Stimulated activated CD8-positive, alpha-beta memory T cell treated with anti-CD3 and anti-CD28 coated beads, Interleukin-15, amount 100 ng/mL, for 24 hours (primary cell): ENCODE data around the gene ACYP1.

ENCODE experiments used
- DNase-seq: peaks from one replicate; pipeline ENCODE4 v3.0.0-alpha.2; 2020; ENCODE audit warnings: low read depth

ACYP1 gene

GRCh38 chr14:75063491-75064204, at the start of gene ACYP1:
Gene ACYP1 (minus strand): TSS chr14:75064024. CDS start chr14:75063553, 471 bp downstream.
- DNase-seq = peak; percentile 75

GRCh38 chr14:75109877-75110276, 46.1 kb upstream of the ACYP1 start:
- no peak for DNase-seq

- no peak for DNase-seq
Observed at GRCh38 chr14:75107186-75107585, 43.4 kb upstream of the ACYP1 start.

GRCh38 chr14:75101491-75101890, 37.7 kb upstream of the ACYP1 start:
- no peak for DNase-seq

- no peak for DNase-seq
Observed at GRCh38 chr14:75098682-75099081, 34.9 kb upstream of the ACYP1 start.

- DNase-seq = no peak
Observed at GRCh38 chr14:75098212-75098611, 34.4 kb upstream of the ACYP1 start.

- no peak for DNase-seq
Observed at GRCh38 chr14:75096959-75097358, 33.1 kb upstream of the ACYP1 start.

- DNase-seq = no peak
Observed at GRCh38 chr14:75095690-75096089, 31.9 kb upstream of the ACYP1 start.

GRCh38 chr14:75094896-75095295, 31.1 kb upstream of the ACYP1 start:
- DNase-seq = no peak

GRCh38 chr14:75092698-75093097, 28.9 kb upstream of the ACYP1 start:
- no peak for DNase-seq

- DNase-seq = no peak
Observed at GRCh38 chr14:75091251-75091650, 27.4 kb upstream of the ACYP1 start.

- no peak for DNase-seq
Observed at GRCh38 chr14:75090353-75090752, 26.5 kb upstream of the ACYP1 start.

- no peak for DNase-seq
Observed at GRCh38 chr14:75088566-75089373, 24.9 kb upstream of the ACYP1 start.

- no peak for DNase-seq
Observed at GRCh38 chr14:75088153-75088552, 24.3 kb upstream of the ACYP1 start.

- no peak for DNase-seq
Observed at GRCh38 chr14:75084513-75084912, 20.7 kb upstream of the ACYP1 start.

GRCh38 chr14:75083271-75083670, 19.4 kb upstream of the ACYP1 start:
- no peak for DNase-seq

- no peak for DNase-seq
Observed at GRCh38 chr14:75081660-75082229, 17.9 kb upstream of the ACYP1 start.

- no peak for DNase-seq
Observed at GRCh38 chr14:75079521-75079920, 15.7 kb upstream of the ACYP1 start.

- no peak for DNase-seq
Observed at GRCh38 chr14:75077794-75078193, 14.0 kb upstream of the ACYP1 start.

- no peak for DNase-seq
Observed at GRCh38 chr14:75070383-75070782, 6.6 kb upstream of the ACYP1 start.

- DNase-seq = no peak
Observed at GRCh38 chr14:75069811-75070145, 6.0 kb upstream of the ACYP1 start.

- peak; percentile 45 for DNase-seq
Observed at GRCh38 chr14:75069121-75069810, 5.4 kb upstream of the ACYP1 start, which contains the start of gene ZC2HC1C. Gene ZC2HC1C (plus strand): TSS chr14:75069641. CDS start chr14:75070574, 933 bp downstream.
